HG03159 (cell line): ENCODE data around the gene DOCK9.

Experiments used
- ATAC-seq: cut with Tn5 transposase; IDR thresholded peaks from one replicate; pipeline ENCODE4 v1.9.1; 2021; ENCODE audit warnings: mild to moderate bottlenecking, moderate library complexity; ENCODE audit not compliant: unreplicated experiment

The DOCK9 gene

DNA sequence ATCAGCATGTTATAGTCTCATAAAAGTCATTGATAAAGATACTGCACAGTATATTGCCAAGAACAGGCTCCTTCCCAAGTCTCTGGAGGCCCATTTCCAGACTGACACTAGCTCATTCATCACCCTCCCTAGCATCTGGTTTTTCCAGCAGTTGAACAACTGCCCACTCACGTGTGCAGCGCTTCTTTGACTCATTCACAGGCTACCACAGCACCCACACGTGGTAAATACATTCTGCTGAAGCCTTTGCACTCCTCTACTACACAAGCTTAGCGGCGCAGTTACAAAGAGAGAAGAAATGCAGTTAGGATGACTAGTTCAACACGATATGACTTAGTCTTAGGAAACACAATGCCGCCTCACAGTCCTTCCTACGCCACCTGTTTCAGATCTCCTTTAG is 87.7 kb downstream of the DOCK9 start:
- no peak for ATAC-seq

- no peak for ATAC-seq
Observed at GRCh38 chr13:98889419-98890085, 88.3 kb downstream of the DOCK9 start.

GRCh38 chr13:98888890-98889279 is 89.0 kb downstream of the DOCK9 start:
- ATAC-seq: no peak

- ATAC-seq: no peak
Observed at GRCh38 chr13:98888222-98888889, 89.5 kb downstream of the DOCK9 start.

DNA sequence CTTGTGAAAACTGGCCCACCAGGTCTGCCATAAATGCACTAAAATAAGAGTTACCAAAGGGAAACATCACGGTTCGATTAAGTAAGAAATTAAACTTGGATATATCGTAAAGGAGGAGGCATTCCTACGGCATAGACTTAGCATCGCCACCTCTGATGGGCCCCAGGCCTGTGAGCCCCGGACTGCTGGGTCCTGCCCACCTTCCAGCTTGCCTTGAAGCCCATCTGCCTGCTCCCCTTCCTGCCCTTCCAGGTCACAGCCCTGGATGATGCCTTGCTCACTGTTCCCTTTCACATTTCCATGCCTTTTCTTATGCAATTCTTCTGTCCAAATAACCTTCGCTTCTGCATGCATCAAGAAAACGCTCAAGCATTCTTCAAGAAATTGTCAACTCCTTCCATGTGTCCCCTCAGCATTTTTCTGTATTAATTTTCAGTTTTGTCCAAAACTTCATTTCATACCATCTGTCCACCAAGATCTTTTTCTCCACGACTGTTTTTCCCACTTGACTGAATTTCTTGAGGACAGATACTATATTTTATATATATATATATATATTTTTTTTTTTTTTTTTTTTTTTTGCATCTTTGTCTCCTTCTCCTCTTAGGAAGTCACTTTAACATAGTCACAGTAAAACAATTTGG is 91.2 kb downstream of the DOCK9 start:
- no peak for ATAC-seq

DNA sequence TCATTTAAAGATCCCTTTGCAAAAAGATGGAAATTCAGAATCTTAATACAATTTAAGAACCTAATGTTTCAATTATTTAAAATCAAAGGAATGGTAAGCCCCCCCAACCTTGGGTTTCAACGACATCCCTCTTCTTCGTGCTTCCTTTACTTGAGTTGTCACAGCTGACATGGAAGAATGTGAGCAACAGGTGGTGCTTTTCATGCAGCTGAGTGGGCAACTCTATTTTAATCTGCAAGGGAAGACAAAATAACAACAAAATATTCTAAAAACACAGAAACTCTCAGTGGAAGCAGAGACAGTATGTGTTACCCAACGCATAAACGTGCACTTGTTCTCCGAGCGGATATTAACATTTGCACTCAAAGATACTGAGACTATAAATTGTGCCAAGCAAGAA is 92.3 kb downstream of the DOCK9 start:
- ATAC-seq: no peak

DNA sequence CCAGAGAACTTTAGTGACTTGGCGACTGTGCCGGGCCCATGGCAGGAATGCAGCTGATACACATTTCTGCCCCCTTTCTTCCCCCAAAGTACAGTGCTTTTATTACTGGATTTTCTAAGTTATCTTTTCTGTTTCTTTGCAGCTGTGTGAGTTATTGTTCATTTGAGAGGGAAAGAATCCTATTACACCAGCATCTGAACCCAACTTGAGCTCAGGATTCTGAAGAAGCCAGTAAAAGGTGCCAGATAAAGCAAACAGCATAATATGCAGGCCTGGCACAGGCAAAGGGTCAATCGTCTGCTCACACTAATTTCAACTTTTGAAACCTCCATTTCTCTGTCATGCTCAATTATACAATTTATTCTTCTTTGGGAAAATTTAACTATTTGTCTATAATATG is 93.9 kb downstream of the DOCK9 start:
- no peak for ATAC-seq

DNA sequence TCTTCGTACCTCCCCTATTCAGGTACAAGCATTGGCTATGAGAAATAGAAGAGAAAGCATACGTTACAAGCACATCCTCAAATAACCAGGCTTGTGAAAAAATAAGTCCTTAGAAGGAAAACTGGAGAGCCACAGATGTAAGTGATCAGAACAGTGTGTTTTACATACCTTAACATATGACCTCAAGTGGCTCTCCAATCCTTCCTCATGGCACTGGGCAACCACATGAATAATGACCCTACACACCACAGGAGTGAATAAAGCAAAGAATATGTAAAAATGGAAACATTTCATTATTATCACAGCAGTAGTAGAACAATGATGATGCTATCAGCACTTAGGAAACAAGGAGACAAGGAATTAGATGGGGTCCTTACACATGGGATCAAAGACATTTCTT is 96.5 kb downstream of the DOCK9 start:
- no peak for ATAC-seq

DNA sequence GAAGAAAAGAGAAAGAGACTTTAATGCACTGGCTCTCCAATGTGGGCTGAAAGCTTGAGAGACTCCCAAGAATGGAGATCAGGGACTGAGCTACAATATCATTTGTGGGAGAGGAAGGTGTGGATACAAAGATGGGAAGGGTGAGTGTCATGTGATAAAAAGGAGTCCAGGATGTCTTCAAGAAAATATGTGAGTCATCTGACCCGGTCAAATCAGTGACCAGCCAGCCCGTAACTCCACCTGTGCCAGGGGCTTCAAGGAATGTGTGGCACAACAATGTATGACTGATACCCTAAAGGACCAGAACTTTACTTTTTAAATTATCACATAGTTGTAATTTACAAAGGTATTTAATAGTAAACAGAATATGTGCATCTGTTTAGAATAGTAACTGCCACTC is 97.2 kb downstream of the DOCK9 start:
- no peak for ATAC-seq

DNA sequence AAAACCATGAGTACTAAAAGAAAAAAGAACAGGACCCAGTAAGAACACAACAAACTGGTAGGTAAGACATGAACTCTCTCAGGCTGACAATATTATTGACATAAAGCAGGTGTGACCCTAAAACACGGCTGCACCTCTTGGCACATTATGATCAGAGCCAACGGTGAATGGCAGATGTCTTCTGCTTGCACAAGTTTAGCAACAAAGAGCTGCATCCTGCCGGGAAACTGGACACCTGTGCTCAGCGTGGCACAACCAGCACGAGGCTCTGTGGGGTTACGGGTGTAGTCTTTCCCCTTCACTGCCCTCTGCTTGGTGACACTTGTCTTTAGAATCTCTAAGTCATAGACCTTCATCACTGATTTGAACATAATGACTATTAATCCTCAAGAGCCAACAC is 97.9 kb downstream of the DOCK9 start:
- no peak for ATAC-seq

DNA sequence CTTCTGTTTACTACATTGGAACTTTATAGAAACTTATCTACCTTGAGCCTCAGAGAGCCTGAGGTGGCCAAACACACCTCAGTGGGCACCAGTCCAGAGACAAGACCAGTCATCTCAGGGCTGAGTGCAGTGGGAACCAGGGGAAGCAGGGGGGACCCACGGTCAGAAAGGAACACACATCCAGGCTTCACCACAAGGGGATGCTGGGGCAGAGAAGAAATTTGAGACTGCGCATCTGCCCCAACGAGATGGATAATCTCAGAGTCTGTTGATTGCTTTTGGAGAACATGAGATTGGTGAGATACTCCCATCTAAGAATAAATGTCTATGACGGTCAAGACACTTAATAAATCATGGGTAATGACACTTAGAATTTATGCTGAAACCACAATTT is 98.7 kb downstream of the DOCK9 start:
- no peak for ATAC-seq

DNA sequence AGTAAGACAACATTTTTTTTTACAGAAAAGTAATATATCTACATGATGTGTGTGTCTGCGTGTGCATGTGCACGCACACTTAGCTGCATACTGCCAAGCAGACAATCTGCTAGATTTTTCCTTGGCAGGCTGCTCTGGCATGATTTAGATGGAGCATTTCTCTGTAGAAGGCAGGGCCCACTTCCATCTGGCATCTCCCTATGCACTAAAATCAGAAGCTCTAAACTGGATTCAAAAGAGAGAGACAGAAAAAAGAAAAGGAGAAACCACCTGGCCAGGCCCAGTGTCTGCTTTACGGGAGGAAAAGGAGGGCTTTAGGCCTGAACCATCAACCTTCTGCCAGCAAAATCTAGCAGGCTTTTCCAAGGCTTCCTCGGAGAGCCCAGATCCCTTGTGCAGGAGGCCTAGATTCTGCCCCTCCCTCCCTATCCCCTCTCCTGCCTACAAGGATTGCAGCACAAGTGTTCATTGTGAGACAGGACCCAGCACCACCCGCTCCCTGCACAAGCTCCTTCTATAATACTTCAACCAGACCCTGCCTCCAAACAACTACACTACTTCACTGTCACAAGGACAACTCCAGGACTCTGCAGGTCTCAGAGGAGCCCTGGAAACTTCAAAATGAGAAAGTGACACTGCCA is 99.3 kb downstream of the DOCK9 start:
- ATAC-seq: no peak

GRCh38 chr13:98877936-98878335 is 99.9 kb downstream of the DOCK9 start:
- no peak for ATAC-seq

- no peak for ATAC-seq
Observed at GRCh38 chr13:98877466-98877865, 100.4 kb downstream of the DOCK9 start.

DNA sequence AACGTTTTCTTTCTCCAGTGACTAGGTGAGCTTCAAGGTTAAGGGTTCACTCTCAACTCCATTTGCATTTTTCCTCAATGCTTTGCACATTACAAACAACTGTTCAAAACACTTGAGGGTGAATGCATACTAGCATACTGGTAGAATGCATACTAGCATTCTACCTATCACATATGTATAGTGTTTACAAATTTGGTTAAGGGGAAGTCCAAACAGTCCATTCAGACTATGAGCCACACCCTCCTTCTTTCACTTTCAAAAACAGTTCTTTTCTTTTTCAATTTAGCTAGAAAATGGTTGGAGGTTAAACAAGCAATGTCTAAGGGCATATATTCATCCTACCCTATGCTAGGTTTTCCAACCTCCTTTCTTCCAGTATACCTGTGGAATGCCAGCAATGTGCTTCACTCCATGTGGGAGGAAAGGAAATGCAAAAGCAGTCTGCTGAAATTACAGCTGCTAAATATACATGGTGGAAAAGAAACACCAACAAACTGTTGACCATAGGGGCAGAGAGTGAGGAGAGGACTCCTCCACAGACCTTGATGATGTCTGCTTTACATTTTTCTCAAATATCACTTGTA is 102.6 kb downstream of the DOCK9 start:
- peak; percentile 90 for ATAC-seq

DNA sequence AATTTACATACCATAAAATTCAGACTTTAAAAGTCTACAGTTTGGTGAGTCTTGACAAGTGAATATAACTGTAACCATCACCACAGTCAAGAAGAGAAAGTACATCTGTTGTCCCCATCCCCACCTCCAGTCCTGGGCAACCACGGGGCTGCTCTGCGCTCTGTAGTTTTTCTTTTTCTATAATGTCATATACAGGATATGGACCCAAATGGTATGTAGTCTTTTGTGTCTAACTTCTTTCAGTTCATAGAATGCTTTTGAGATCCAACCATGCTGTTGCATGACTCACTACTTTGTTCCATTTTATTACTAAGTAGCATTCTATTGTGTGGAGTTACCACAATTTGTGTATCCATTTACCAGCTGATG is 103.9 kb downstream of the DOCK9 start:
- no peak for ATAC-seq

GRCh38 chr13:98873377-98874028 is 104.4 kb downstream of the DOCK9 start:
- no peak for ATAC-seq

DNA sequence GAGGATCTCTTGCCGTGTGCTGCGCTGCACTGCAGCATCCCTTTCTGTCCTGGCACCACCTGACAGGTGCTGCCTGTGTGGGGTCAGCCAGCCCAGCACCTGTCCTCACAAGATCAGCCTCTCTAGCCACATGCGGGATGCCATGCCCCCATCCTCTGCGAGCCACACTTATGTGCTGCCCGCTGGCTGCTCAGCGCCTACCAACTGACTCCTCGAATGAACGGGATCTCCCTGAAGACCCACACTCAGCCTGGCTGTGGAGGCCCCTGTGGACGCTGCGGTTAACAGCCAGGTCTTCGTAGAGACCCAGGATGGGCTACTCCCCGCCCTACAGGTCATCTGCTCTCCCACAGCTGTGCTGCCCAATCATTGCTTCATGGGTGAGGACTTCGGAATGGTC is 106.1 kb downstream of the DOCK9 start:
- no peak for ATAC-seq

DNA sequence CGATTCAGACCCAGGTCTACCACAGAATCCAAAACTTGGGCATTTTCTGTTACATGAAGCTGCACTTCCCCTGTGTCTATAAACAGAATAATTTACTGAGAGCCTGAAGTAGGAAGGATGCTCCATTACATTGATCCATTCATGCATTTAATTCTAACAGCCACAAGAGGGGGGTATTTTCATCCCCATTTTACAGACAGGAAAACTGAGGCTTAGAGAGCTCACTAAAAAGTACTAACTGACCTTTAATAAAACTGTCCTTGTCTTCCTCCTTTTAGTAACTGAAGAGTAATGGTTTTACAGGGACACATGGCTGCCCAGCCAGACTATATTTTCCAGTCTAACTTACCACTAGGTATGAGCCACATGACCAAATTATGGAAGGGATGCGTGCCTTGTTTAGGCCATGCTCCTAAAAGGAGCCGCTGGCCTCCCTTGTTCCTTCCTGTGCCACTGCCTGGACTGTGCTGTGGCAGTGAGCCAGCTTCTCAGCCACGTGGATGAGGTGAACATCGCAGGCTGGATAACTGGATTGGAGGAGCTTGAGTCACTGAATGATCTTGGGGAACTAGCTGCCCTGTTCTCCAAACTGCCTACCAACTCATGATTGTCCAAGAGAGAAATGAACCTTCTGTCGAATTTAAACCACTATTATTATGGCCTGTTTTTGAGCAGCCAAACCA is 108.3 kb downstream of the DOCK9 start:
- ATAC-seq: no peak

- no peak for ATAC-seq
Observed at GRCh38 chr13:98868932-98869331, 108.9 kb downstream of the DOCK9 start.

- no peak for ATAC-seq
Observed at GRCh38 chr13:98866882-98867281, 111.0 kb downstream of the DOCK9 start.
